Neural cell (in vitro differentiated cells): Measurements from ENCODE around the gene PTPRB. TPM values are rescaled to one million over a fixed set of nuclear protein-coding genes. Genes with fewer than 3 reads are reported as not detected.

Experiments used
- H2AFZ ChIP-seq: fragments of 200-600, 300-800 bp; sonication (generic), shearing (Covaris generic); 2 replicates; pipeline ENCODE4 v1.6.0; 2014; ENCODE audit warnings: low read depth, mild to moderate bottlenecking, antibody characterized with exemption, low read length, moderate library complexity
- H3F3A ChIP-seq: fragments of 200-600 bp; shearing (Covaris generic); 2 replicates; pipeline ENCODE4 v1.6.1; 2016; ENCODE audit warnings: mild to moderate bottlenecking, moderate library complexity, mixed read lengths, antibody characterized with exemption, low read length; ENCODE audit not compliant: insufficient read depth, poor library complexity, severe bottlenecking
- H3K27ac ChIP-seq: fragments of 200-600, 300-800 bp; sonication (generic), shearing (Covaris generic); 2 replicates; pipeline ENCODE4 v1.5.1; 2014; ENCODE audit warnings: mild to moderate bottlenecking, low read length, moderate library complexity
- H3K27me3 ChIP-seq: fragments of 300-800, 200-600 bp; sonication (generic), shearing (Covaris generic); 2 replicates; pipeline ENCODE4 v1.6.0; 2014; ENCODE audit warnings: mild to moderate bottlenecking, low read depth, low read length, moderate library complexity; ENCODE audit not compliant: insufficient read depth
- H3K36me3 ChIP-seq: fragments of 300-800, 200-600 bp; sonication (generic), shearing (Covaris generic); 2 replicates; pipeline ENCODE4 v1.5.1; 2014; ENCODE audit warnings: mild to moderate bottlenecking, antibody characterized with exemption, low read length, moderate library complexity; ENCODE audit not compliant: insufficient read depth
- H3K4me2 ChIP-seq: fragments of 300-800, 200-600 bp; sonication (generic), shearing (Covaris generic); 2 replicates; pipeline ENCODE4 v1.6.0; 2014; ENCODE audit warnings: mild to moderate bottlenecking, low read length
- H3K4me3 ChIP-seq: fragments of 300-800, 200-600 bp; sonication (generic), shearing (Covaris generic); 2 replicates; pipeline ENCODE4 v1.5.1; 2014; ENCODE audit warnings: mild to moderate bottlenecking, low read length, moderate library complexity
- H3K79me2 ChIP-seq: fragments of 200-600 bp; shearing (Covaris generic); replicated peaks from 2 replicates; pipeline ENCODE4 v1.6.0; 2014; ENCODE audit warnings: mild to moderate bottlenecking, low read length, moderate library complexity; ENCODE audit not compliant: insufficient read depth
- H3K9ac ChIP-seq: fragments of 300-800, 200-600 bp; sonication (generic), shearing (Covaris generic); 2 replicates; pipeline ENCODE4 v1.6.1; 2016; ENCODE audit warnings: mild to moderate bottlenecking, low read length, mixed read lengths
- H3K9me2 ChIP-seq: fragments of 200-600 bp; shearing (Covaris generic); 2 replicates; pipeline ENCODE4 v1.6.1; 2016; ENCODE audit warnings: mild to moderate bottlenecking, low read length, mixed read lengths; ENCODE audit not compliant: insufficient read depth
- H3K9me3 ChIP-seq: fragments of 200-600, 300-800 bp; sonication (generic), shearing (Covaris generic); 2 replicates; pipeline ENCODE4 v1.6.1; 2016; ENCODE audit warnings: mild to moderate bottlenecking, mixed run types, low read length, moderate library complexity, mixed read lengths
- H4K20me1 ChIP-seq: fragments of 200-600 bp; shearing (Covaris generic); 2 replicates; pipeline ENCODE4 v1.6.1; 2016; ENCODE audit warnings: mild to moderate bottlenecking, mixed run types; ENCODE audit not compliant: insufficient read depth
- EP300 ChIP-seq: fragments of 450-650 bp; conservative IDR thresholded peaks from 2 replicates; pipeline ENCODE4 v1.6.1; 2014; ENCODE audit warnings: antibody characterized with exemption, mild to moderate bottlenecking, moderate library complexity; ENCODE audit not compliant: poor library complexity, severe bottlenecking
- EZH2 ChIP-seq: fragments of 200-600, 300-800 bp; shearing (Covaris generic), sonication (generic); IDR thresholded peaks from 2 replicates; pipeline ENCODE4 v1.6.1; 2014; ENCODE audit warnings: antibody characterized with exemption, low read length, borderline replicate concordance, mild to moderate bottlenecking; ENCODE audit not compliant: insufficient read depth, poor library complexity, severe bottlenecking
- MXI1 ChIP-seq: fragments of 450-650 bp; conservative IDR thresholded peaks from 2 replicates; pipeline ENCODE4 v1.6.1; 2014; ENCODE audit warnings: antibody characterized with exemption, mild to moderate bottlenecking; ENCODE audit not compliant: poor library complexity, severe bottlenecking
- POLR2AphosphoS5 ChIP-seq: IDR thresholded peaks from 2 replicates; pipeline ENCODE4 v1.6.1; 2012
- RAD21 ChIP-seq: fragments of 450-650 bp; conservative IDR thresholded peaks from 2 replicates; pipeline ENCODE4 v1.6.1; 2014; ENCODE audit warnings: antibody characterized with exemption, mild to moderate bottlenecking, moderate library complexity
- SMC3 ChIP-seq: fragments of 450-650 bp; conservative IDR thresholded peaks from 2 replicates; pipeline ENCODE4 v1.6.1; 2014; ENCODE audit warnings: antibody characterized with exemption, mild to moderate bottlenecking, moderate library complexity; ENCODE audit not compliant: poor library complexity
- TAF1 ChIP-seq: IDR thresholded peaks from 2 replicates; pipeline ENCODE4 v1.6.1; 2012; ENCODE audit warnings: low read depth
- polyA plus RNA-seq: library from polyadenylated mRNA; depleted of rRNA; stranded (reverse); fragments of >200 nt; gene quantifications from 2 replicates; pipeline ENCODE4 v1.2.3, GENCODE V29; 2014
- TF ChIP-seq, protein P1 (sequence below): fragments of 450-650 bp; IDR thresholded peaks from 2 replicates; pipeline ENCODE4 v1.5.1; 2014; ENCODE audit warnings: antibody characterized with exemption, mild to moderate bottlenecking, moderate library complexity; ENCODE audit not compliant: poor library complexity, severe bottlenecking
- TF ChIP-seq, protein P2 (sequence below): IDR thresholded peaks from 2 replicates; pipeline ENCODE4 v1.6.1; 2012; ENCODE audit warnings: borderline replicate concordance

The PTPRB gene
- polyA plus RNA-seq, 1 donor from 2014 or later, result 0.26 TPM

DNA sequence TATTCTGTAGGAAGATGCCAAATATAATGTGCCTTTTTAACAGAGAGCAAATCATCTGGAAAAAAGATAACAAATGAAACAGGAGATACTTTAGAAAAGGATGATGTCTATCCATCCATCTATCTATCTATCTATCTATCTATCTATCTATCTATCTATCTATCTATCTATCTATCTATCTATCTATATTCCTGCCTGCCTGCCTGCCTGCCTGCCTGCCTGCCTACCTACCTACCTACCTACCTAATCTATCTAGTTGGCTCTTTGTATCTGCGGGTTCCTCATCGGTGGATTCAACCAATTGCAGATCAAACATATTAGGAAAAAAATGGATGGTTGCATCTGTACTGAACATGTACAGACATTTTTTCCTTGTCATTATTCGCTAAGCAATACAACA, 11.0 kb downstream of the PTPRB start:
- no peak overlapping the region for H3K4me2 ChIP-seq
- no peaks in the 10 kb centered on the region for H3K9me2 ChIP-seq

DNA sequence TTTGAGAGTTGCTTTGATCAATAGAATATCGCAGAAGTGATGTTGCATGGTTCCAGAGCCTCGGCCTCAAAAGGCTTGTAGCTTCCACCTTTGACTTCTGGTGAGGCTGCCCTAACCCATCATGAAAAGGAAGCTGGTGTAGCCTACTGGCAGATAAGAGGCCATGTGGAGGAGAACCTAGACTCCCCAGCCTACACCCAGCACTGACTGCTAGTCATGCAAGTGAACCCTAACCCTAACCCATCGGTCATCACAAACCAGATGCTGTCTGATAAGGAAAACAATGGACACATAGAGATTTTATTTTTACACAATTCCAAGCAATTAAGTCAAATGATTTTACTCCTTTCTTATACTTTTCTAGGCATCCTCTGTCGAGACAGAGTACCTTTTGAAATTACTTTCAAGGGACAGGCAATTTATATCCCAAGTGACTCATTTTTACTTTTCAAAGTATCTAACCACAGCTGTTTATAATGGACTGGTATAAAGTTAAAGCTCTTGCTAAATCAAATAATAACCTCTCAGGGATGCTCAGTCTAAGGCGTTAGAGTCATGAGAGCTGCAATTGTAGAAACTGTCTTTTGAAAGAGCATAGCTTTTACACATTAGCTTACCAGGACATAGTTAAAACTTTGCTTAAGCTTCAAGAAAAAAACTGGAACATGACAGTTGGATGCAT, 17.6 kb downstream of the PTPRB start:
- no peak overlapping the region for H3K4me3 ChIP-seq
- no peaks in the 10 kb centered on the region for H3K27me3 ChIP-seq
- no peaks in the 10 kb centered on the region for H3K9me2 ChIP-seq
- no peaks in the 10 kb centered on the region for H3K79me2 ChIP-seq
- H2AFZ ChIP-seq, result no peak overlapping the region
- no peaks in the 10 kb centered on the region for H3K9me3 ChIP-seq
- H3K36me3 ChIP-seq, result no peaks in the 10 kb centered on the region
- H4K20me1 ChIP-seq, result no peaks in the 10 kb centered on the region
- H3K27ac ChIP-seq, result no peak overlapping the region
- TF ChIP-seq, protein P1, sequence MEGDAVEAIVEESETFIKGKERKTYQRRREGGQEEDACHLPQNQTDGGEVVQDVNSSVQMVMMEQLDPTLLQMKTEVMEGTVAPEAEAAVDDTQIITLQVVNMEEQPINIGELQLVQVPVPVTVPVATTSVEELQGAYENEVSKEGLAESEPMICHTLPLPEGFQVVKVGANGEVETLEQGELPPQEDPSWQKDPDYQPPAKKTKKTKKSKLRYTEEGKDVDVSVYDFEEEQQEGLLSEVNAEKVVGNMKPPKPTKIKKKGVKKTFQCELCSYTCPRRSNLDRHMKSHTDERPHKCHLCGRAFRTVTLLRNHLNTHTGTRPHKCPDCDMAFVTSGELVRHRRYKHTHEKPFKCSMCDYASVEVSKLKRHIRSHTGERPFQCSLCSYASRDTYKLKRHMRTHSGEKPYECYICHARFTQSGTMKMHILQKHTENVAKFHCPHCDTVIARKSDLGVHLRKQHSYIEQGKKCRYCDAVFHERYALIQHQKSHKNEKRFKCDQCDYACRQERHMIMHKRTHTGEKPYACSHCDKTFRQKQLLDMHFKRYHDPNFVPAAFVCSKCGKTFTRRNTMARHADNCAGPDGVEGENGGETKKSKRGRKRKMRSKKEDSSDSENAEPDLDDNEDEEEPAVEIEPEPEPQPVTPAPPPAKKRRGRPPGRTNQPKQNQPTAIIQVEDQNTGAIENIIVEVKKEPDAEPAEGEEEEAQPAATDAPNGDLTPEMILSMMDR, result no peak
- TF ChIP-seq RAD21, result no peak
- TF ChIP-seq POLR2AphosphoS5, result no peak
- TF ChIP-seq, protein P2, sequence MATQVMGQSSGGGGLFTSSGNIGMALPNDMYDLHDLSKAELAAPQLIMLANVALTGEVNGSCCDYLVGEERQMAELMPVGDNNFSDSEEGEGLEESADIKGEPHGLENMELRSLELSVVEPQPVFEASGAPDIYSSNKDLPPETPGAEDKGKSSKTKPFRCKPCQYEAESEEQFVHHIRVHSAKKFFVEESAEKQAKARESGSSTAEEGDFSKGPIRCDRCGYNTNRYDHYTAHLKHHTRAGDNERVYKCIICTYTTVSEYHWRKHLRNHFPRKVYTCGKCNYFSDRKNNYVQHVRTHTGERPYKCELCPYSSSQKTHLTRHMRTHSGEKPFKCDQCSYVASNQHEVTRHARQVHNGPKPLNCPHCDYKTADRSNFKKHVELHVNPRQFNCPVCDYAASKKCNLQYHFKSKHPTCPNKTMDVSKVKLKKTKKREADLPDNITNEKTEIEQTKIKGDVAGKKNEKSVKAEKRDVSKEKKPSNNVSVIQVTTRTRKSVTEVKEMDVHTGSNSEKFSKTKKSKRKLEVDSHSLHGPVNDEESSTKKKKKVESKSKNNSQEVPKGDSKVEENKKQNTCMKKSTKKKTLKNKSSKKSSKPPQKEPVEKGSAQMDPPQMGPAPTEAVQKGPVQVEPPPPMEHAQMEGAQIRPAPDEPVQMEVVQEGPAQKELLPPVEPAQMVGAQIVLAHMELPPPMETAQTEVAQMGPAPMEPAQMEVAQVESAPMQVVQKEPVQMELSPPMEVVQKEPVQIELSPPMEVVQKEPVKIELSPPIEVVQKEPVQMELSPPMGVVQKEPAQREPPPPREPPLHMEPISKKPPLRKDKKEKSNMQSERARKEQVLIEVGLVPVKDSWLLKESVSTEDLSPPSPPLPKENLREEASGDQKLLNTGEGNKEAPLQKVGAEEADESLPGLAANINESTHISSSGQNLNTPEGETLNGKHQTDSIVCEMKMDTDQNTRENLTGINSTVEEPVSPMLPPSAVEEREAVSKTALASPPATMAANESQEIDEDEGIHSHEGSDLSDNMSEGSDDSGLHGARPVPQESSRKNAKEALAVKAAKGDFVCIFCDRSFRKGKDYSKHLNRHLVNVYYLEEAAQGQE, result no peak
- no peak for TF ChIP-seq TAF1
- no peak for TF ChIP-seq EP300
- TF ChIP-seq MXI1, result no peak
- no peak for TF ChIP-seq EZH2
- H3F3A ChIP-seq, result no peaks in the 10 kb centered on the region
- no peak overlapping the region for H3K4me2 ChIP-seq
- H3K9ac ChIP-seq, result no peak overlapping the region

More for the DNA sequence above, 11.0 kb downstream of the PTPRB start:
- H3K9me3 ChIP-seq, result no peaks in the 10 kb centered on the region
- no peaks in the 10 kb centered on the region for H3K79me2 ChIP-seq
- H3K36me3 ChIP-seq, result no peaks in the 10 kb centered on the region
- no peaks in the 10 kb centered on the region for H4K20me1 ChIP-seq
- no peak overlapping the region for H3K4me3 ChIP-seq
- no peaks in the 10 kb centered on the region for H3K27me3 ChIP-seq
- no peak overlapping the region for H3K27ac ChIP-seq
- TF ChIP-seq, protein P1, result no peak
- no peak for TF ChIP-seq EP300
- TF ChIP-seq POLR2AphosphoS5, result no peak
- TF ChIP-seq RAD21, result no peak
- TF ChIP-seq MXI1, result no peak
- TF ChIP-seq, protein P2, result no peak
- no peak for TF ChIP-seq EZH2
- TF ChIP-seq TAF1, result no peak
- no peak for TF ChIP-seq SMC3
- no peaks in the 10 kb centered on the region for H3F3A ChIP-seq
- no peak overlapping the region for H3K9ac ChIP-seq
- H2AFZ ChIP-seq, result no peak overlapping the region
